K562 (cell line): ENCODE data around the gene CD82. TPM values are rescaled to one million over a fixed set of nuclear protein-coding genes. Genes with fewer than 3 reads are reported as not detected.

ENCODE experiments used
- ATAC-seq: fragments of 200-7000 bp; cut with Tn5 transposase; 3 replicates; pipeline ENCODE4 v1.9.1; 2020; ENCODE audit warnings: moderate library complexity
- BruUV-seq: library from RNA; stranded (reverse); fragments of 400-500 nt; replicated peaks from 2 replicates; lab custom pipeline; 2021; lab: Mats Ljungman, UMichigan
- CTCF ChIA-PET: fragments of 300-600 bp; formaldehyde crosslinking; extraction: SDS; loops from one replicate; lab custom pipeline; 2021; ENCODE audit warnings: low intra/inter-chr PET ratio; lab: Yijun Ruan, JAX
- POLR2A ChIA-PET: fragments of 300-600, 350-650 bp; sonication (Branson Sonifier 250); formaldehyde crosslinking; extraction: SDS; loops from one replicate; lab custom pipeline; 2021; ENCODE audit warnings: antibody characterized with exemption, inconsistent platforms; lab: Yijun Ruan, JAX
- DNase-seq, 4 experiments: peaks; one replicate each; pipeline versions ENCODE4 v3.0.0 to v3.0.0-alpha.2; 2011 to 2018; ENCODE audit warnings: low spot score in 3 of 4, mixed read lengths in 3 of 4; ENCODE audit errors: extremely low read depth in 1 of 4
- FAIRE-seq: peaks from 2 replicates; lab custom pipeline; 2011; peaks lifted over from hg19 to GRCh38; lab: Jason Lieb, UNC
- H2AFZ ChIP-seq: 2 replicates; pipeline ENCODE4 v1.6.0; 2011; ENCODE audit warnings: low read depth, low read length, control low read depth, inconsistent platforms
- H3K27ac ChIP-seq: fragments of 200-600 bp; 3 replicates; pipeline ENCODE4 v1.8.0; 2011; ENCODE audit warnings: low read depth, mild to moderate bottlenecking, control low read depth, inconsistent platforms, low read length, moderate library complexity, mixed read lengths; ENCODE audit errors: extremely low read depth
- H3K27me3 ChIP-seq, 2 experiments: fragments of 300-600 bp in 1 of 2; 2 replicates in 1 of 2; 3 replicates in 1 of 2; pipeline versions ENCODE4 v1.6.0 to v1.8.0; 2011; ENCODE audit warnings: inconsistent platforms in 2 of 2, low read length in 2 of 2, mild to moderate bottlenecking in 1 of 2, mixed read lengths in 1 of 2, moderate library complexity in 1 of 2; ENCODE audit not compliant: control insufficient read depth in 2 of 2, insufficient read depth in 2 of 2
- H3K36me3 ChIP-seq: fragments of 300-600 bp; 3 replicates; pipeline ENCODE4 v1.8.0; 2011; ENCODE audit warnings: mild to moderate bottlenecking, low read length, inconsistent platforms; ENCODE audit not compliant: control insufficient read depth, insufficient read depth
- H3K4me1 ChIP-seq, 2 experiments: fragments of 200-600 bp in 1 of 2; replicated peaks in 1 of 2; 2 replicates in 1 of 2; 3 replicates in 1 of 2; pipeline versions ENCODE4 v1.5.1 to v1.8.0; 2011; ENCODE audit warnings: inconsistent platforms in 2 of 2, low read length in 2 of 2, mild to moderate bottlenecking in 1 of 2, mixed read lengths in 1 of 2, moderate library complexity in 1 of 2; ENCODE audit not compliant: control insufficient read depth in 2 of 2, insufficient read depth in 2 of 2
- H3K4me2 ChIP-seq: 2 replicates; pipeline ENCODE4 v1.6.1; 2011; ENCODE audit warnings: low read length, control low read depth, inconsistent platforms, mixed read lengths; ENCODE audit not compliant: insufficient read depth
- H3K4me3 ChIP-seq: fragments of 200-600 bp; sonication (generic), shearing (Covaris generic); 2 replicates; pipeline ENCODE4 v1.5.1; 2016; ENCODE audit warnings: control low read depth, inconsistent platforms
- H3K79me2 ChIP-seq: fragments of 200-600 bp; 3 replicates; pipeline ENCODE4 v1.8.0; 2011; ENCODE audit warnings: low read length, inconsistent platforms; ENCODE audit not compliant: control insufficient read depth, insufficient read depth
- H3K9ac ChIP-seq, 2 experiments: 2 replicates each; pipeline versions ENCODE4 v1.6.0 to v1.6.1; 2011; ENCODE audit warnings: low read depth in 2 of 2, low read length in 2 of 2, control low read depth in 1 of 2, inconsistent platforms in 1 of 2, mild to moderate bottlenecking in 1 of 2, mixed read lengths in 1 of 2; ENCODE audit not compliant: insufficient read depth in 1 of 2
- H3K9me1 ChIP-seq: one replicate; pipeline ENCODE4 v1.6.0; 2011; ENCODE audit warnings: inconsistent platforms, mild to moderate bottlenecking, low read length, moderate library complexity; ENCODE audit not compliant: control insufficient read depth, insufficient read depth
- H3K9me3 ChIP-seq: replicated peaks from 2 replicates; pipeline ENCODE4 v1.5.1; 2011; ENCODE audit warnings: low read depth, low read length, inconsistent platforms; ENCODE audit not compliant: control insufficient read depth, insufficient read depth
- H4K20me1 ChIP-seq: replicated peaks from 2 replicates; pipeline ENCODE4 v1.6.1; 2011; ENCODE audit warnings: low read length, inconsistent platforms, mixed read lengths; ENCODE audit not compliant: control insufficient read depth, insufficient read depth
- ESRRB ChIP-seq: fragments of 250-450 bp; sonication (Bioruptor Pico); IDR thresholded peaks from 2 replicates; pipeline ENCODE4 v1.5.0; 2020; ENCODE audit warnings: mild to moderate bottlenecking, moderate library complexity, borderline replicate concordance
- MYBL2 ChIP-seq, 2 experiments: fragments of 450-650 bp in 1 of 2; sonication (generic) in 1 of 2; formaldehyde crosslinking in 1 of 2; IDR thresholded peaks; 2 replicates each; pipeline versions ENCODE4 v1.6.1 to v1.8.1; 2017 to 2022; ENCODE audit warnings: borderline replicate concordance in 1 of 2, inconsistent platforms in 1 of 2, low read depth in 1 of 2, mild to moderate bottlenecking in 1 of 2, missing genetic modification reagents in 1 of 2, moderate library complexity in 1 of 2
- PCBP1 ChIP-seq: fragments of 200-400 bp; formaldehyde crosslinking; IDR thresholded peaks from 2 replicates; pipeline ENCODE4 v1.6.1; 2018; ENCODE audit warnings: mild to moderate bottlenecking, low read depth, low read length; ENCODE audit not compliant: poor library complexity, severe bottlenecking
- SFPQ ChIP-seq: fragments of 200-400 bp; formaldehyde crosslinking; IDR thresholded peaks from 2 replicates; pipeline ENCODE4 v1.6.1; 2017; ENCODE audit warnings: mild to moderate bottlenecking, low read depth, low read length, moderate library complexity
- ZNF232 ChIP-seq: sonication (generic); formaldehyde crosslinking; IDR thresholded peaks from 2 replicates; pipeline ENCODE4 v1.8.0; 2022; ENCODE audit warnings: mild to moderate bottlenecking, missing genetic modification reagents
- WGBS: fragments of 100-300 bp; shearing (Covaris generic); methylation state at CpG from one replicate; pipeline ENCODE4 v1.1.6; 2016; ENCODE audit warnings: low coverage, mixed read lengths; ENCODE audit not compliant: insufficient coverage; ENCODE audit errors: missing lambda C conversion rate; 5-methylcytosine and 5-hydroxymethylcytosine counted together
- in situ Hi-C: fragments of 300-500 bp; cut with MboI; formaldehyde crosslinking; loops from 4 replicates; pipeline ENCODE4 v1.15.0; 2018; ENCODE audit warnings: inconsistent platforms, mixed read lengths
- intact Hi-C: fragments of 100-400 bp; cut with micrococcal nuclease; formaldehyde crosslinking; loops from 2 replicates; pipeline ENCODE4 v1.14.2; 2022
- polyA plus RNA-seq, 8 experiments: library from polyadenylated mRNA; depleted of rRNA in 4 of 8; stranded (reverse) in 5 of 8; unstranded in 3 of 8; fragments of >200 nt; fragmentation: Nextera tagmentation in 2 of 8; fragmentation: Illumina TruSeq in 1 of 8; extraction: Ambion mirVana in 2 of 8; extraction: Trizol in 1 of 8; gene quantifications; 2 replicates each; pipeline versions ENCODE4 v1.2.1 to v1.2.3, GENCODE V29; 2011 to 2014; ENCODE audit warnings: inconsistent platforms in 1 of 8, missing spikeins in 1 of 8
- total RNA-seq, 7 experiments: library from RNA; depleted of rRNA in 6 of 7; stranded (reverse); fragments of >200 nt in 6 of 7; fragmentation: Illumina TruSeq in 2 of 7; extraction: Trizol in 2 of 7; gene quantifications; 2 replicates each; pipeline versions ENCODE4 v1.2.1 to v1.2.3, GENCODE V29; 2011 to 2021; ENCODE audit warnings: low replicate concordance in 1 of 7

CD82 gene
- total and polyA plus RNA-seq, 9 of the 15 experiments (the other 6 are each of a cell fraction or from before 2014, with no cell fraction given) = 0.27 to 9.4 (median 3.0) TPM

GRCh38 chr11:44628730-44629700 is 63.6 kb downstream of the CD82 start:
- H3K79me2 ChIP-seq = no peaks in the 10 kb centered on the region
- H3K9me3 ChIP-seq = no peaks in the 10 kb centered on the region
- DNase-seq (no peak), ATAC-seq (no peak), FAIRE-seq (no peak)
- H3K27ac ChIP-seq = no peak overlapping the region
- no peaks in the 10 kb centered on the region for H4K20me1 ChIP-seq
- no peaks in the 10 kb centered on the region; a peak in 1 of 5 replicates for H3K4me1 ChIP-seq
- in situ Hi-C loops = no loop called here
- ChIA-PET POLR2A (no interaction called here), CTCF (interaction anchor here (1.3 kb wide), 1 partner anchor 283 kb away, joined by 3 read pairs; no protein-coding TSS in a partner anchor)
- H3K9ac ChIP-seq = no peak overlapping the region
- 3% methylated on average over 14 of the region's 14 CpGs for WGBS
- H2AFZ ChIP-seq = no peak overlapping the region
- intact Hi-C loops = no loop called here
- no peak for TF ChIP-seq ESRRB (CRISPR knock-in tag)
- no peak for TF ChIP-seq PCBP1
- TF ChIP-seq ZNF232 (CRISPR knock-in tag) = no peak
- no peak for TF ChIP-seq SFPQ
- no peak for TF ChIP-seq MYBL2 (IDR thresholded peaks at IDR 0.05; ENCODE audit: low read depth)
- no peak for TF ChIP-seq MYBL2 (CRISPR knock-in tag; IDR thresholded peaks at IDR 0.05; ENCODE audit: borderline replicate concordance)
- no peak overlapping the region for H3K4me2 ChIP-seq
- no TSS peak for BruUV-seq
- H3K36me3 ChIP-seq = no peaks in the 10 kb centered on the region
- H3K9me1 ChIP-seq = no peaks in the 10 kb centered on the region
- H3K4me3 ChIP-seq = no peak overlapping the region
- H3K27me3 ChIP-seq = peaks cover 28 to 53% of the 10 kb centered on the region in 2 experiments; a peak in 4 of 5 replicates
